ENCODE results near the gene PTER.

PTER gene

DNA sequence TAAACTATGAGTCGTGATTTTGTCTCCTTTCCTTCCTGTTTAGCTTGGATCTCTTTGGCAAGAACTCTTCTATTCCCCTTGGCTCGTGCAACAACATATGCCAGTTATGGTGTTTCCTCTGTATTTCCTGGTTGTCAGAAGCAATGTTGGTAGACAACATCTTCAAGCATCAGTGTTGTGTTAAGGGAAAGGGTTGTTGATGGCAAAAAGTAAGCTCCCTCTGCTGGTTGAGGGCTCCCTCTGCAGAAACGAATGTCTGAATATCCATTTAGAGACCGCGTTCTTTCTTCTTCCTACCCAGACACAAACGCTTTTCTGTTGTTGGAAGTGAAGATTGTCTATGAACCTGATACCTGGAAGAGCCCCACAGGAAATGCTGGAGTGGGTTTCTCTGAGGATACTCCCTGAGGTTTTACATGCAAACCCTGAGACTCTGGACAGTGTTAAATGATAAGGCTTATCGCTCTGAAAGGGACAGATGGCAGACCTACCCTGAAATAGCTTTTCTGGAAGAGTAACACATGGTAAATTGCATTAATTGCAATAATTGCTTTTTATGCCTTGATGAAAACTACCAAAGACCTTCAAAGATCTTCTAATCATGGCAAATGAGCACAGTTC lies 108.4 kb downstream of the PTER start:
- peak; percentile 47 for DNase-seq

DNA sequence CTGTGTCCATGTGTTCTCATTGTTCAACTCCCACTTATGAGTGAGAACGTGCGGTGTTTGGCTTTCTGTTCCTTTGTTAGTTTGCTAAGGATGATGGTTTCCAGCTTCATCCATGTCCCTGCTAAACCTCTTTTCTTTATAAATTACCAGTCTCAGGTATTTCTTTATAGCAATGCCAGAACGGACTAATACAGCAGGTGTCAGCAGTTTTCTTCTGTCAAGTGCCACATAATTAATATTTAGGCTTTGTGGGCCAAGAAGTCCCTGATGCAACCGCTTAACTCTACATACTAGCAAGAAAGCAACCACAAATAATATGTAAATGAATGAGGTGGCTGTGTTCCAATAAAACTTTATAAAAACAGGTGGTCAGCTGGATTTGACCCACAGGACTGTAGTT lies 111.2 kb downstream of the PTER start:
- no peak for DNase-seq

DNA sequence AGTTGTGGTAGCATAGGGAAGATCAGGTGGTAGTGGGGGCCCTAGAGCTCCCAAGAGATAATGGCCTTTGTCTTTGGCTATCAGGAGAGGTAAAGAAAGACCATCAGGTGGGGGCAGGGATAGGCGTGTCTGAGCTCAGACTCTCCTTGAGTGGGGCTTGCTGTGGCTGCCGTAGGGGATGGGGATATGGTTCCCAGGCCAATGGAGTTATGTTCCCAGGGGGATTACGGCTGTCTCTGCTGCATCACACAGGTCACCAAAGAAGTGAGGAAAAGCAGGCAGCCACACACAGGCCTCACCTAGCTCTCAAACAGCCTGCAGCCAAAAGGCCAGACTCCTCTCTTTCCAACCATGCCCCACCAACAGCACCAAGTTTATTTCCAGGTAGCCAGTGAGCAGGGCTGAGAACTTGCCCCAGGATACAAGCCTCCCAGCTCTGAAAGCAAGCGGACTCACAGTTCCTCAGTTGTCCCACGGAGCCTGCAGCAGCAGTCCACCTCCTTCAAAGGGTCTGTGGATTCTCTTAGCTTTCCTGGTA lies 122.5 kb downstream of the PTER start:
- no peak for DNase-seq

DNA sequence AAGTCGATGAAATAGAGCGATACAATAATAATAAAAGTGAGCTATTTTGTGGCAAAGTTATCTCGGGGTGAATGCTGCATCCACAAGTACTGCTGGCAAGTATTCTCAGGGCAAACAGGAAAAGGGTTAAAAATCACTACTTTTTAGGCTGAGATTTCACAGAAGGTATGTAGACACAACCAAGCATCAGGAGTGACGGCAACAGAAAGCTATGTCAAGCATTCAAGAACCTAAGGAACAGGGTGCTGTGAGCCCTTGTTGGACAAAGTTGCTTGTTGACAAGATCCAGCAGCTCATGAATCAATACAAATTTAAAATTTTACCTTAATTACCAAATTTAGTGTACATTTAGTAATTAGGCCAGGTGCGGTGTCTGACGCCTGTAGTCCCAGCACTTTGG lies 126.1 kb downstream of the PTER start:
- DNase-seq: no peak
